ENCODE results near the gene PTPRT.
A peak's percentile ranks its signal among the peaks of the same experiment; 100 is the strongest.

PTPRT gene

GRCh38 chr20:42441864-42442331 lies 747.8 kb downstream of the PTPRT start:
- DNase-seq, result no peak

GRCh38 chr20:42441196-42441863 lies 748.4 kb downstream of the PTPRT start:
- DNase-seq, result no peak

DNA sequence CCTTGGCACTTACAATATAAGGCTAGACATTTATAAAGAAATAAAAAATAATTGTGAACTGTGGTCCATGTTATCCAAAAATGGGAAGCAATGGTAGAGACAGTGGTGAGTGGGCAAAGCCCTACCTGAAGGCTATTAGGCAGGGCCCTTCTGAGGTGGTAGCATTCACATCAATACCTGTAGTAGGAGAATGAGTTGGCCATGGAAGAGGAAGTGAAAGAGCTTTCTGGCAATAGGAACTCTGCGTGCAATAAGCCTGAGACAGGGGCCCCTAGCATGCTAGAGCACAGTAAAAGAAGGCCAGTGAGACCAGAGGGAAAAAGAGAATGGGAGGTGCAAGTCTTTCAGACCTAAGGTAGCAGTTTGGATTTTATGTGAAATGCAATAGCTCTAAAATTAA lies 754.5 kb downstream of the PTPRT start:
- DNase-seq, result no peak

- DNase-seq, result no peak
Measured at GRCh38 chr20:42432496-42433334, 757.0 kb downstream of the PTPRT start.

- no peak for DNase-seq
Measured at GRCh38 chr20:42430598-42430997, 759.1 kb downstream of the PTPRT start.

DNA sequence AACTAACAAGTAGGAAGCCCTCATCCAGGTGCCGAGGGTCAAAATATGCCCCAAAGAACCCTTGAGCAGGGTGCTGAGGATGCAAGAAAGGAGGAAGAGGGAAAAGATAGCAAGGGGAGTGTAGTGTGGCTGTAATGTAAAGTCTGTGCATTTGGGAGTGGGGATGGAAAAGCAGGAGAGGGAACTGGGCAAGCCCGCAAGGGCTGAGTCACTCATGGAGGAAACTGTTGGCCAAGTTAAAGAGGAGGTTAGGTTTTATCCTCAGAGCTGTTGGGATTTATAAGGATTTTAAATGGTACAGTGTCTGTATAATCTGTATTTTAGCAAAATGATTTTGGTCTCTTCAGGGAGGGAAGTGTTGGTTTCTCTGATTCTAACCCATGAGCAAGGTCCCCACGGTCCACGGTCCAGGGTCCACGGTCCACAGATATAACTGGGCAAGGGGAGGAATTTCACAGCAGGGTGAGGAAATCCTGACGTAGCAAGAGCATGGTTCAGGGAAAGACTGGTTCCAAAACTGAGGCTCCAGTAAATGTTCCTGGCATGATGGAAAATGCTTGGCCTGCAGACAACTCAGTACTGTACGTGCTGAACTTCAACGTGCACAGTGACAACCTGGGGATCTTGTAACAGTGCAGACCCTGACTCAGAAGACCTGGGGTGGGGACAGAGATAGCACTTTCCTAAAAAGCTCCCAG lies 759.8 kb downstream of the PTPRT start:
- DNase-seq, result no peak

DNA sequence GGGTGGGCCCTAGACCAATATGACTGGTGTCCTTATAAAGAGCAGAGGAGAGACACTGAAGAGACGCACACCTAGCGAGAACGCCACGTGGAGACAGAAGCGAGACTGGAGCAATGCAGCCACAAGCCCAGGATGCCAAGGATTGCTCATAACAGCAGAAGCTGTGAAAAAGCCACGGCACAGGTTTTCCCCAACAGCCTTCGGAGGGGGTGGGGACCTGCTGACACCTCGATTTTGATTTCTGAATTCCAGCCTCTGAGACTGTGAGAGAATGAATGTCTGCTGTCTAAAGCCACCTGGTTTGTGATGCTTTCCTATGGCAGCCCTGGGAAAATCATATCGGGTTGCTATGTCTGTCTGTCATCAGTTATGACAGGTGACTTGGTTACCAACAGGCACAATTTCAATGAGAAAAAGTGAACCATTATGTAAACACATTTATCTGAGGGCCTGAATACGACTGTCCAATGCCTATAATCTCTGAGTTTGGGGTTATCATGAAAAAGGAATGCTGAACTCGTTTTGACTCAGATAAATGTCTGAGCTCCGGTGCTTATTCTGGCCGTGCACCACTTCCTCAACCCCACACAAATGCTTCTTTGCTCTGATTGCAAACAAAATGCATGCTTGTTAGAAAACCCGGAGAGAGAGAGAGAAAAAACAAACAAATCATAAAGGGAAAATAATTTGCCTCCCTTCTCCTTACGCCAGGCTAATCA lies 769.7 kb downstream of the PTPRT start:
- DNase-seq, result no peak

- no peak for DNase-seq
Measured at GRCh38 chr20:42406826-42407225, 782.9 kb downstream of the PTPRT start.

DNA sequence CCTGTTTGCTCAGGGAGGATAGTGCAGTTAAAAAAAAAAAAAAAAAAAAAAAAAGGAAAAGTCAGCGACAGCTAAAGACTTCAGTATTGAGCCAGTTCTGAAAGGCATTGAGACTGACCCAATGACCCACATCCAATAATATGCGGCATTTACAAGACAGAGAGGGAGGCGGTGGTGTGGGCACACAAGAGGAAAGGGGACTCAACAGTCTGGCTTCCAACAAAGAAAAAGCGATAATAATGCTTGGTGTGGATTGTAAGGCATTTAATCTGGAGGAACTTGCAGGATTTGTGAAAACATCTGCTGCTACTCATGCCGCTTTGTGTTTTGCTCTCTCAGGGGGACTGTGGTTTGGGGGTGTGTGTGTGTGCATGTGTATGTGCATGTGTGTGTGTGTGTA lies 787.3 kb downstream of the PTPRT start:
- no peak for DNase-seq

DNA sequence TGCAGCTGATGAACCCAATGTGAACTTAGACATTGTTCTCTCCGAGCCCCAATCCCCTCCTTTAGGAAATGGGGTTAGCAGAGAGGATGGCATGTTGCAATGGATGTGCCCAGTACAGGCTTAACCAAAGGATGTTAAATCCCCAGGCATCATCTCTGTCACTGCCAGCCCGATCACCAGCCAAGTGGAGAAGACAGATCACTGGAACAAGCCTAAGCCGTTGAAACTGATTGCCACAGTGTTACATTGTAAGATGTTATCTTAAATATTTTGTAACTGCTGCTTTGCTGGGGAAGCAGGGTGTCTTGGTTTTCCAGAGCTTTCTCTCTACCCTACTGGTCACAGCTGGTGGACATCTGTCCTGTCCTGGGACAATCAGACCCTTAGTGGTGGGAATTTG lies 788.1 kb downstream of the PTPRT start:
- DNase-seq, result peak; percentile 12

DNA sequence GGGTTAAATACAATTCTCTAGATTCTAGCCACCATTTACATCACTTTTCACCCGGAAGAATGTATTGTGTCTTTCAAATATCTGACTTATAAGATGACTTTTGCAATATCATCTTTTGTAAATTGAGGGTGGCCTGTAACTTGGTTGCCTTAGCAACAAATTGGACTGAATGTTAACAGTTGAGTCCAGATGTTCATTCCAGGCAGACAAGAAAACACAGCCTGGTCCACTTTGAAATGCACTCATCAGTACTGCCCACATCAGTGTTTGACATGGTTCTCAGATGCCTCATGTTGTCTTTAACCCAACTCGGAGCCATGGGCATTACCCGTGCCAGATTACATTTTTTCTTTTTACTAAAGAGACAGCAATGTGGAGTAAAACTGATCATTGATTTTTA lies 789.9 kb downstream of the PTPRT start:
- no peak for DNase-seq

GRCh38 chr20:42392442-42392841 lies 797.3 kb downstream of the PTPRT start:
- peak; percentile 24 for DNase-seq

- no peak for DNase-seq
Measured at GRCh38 chr20:42391807-42392206, 797.9 kb downstream of the PTPRT start.

DNA sequence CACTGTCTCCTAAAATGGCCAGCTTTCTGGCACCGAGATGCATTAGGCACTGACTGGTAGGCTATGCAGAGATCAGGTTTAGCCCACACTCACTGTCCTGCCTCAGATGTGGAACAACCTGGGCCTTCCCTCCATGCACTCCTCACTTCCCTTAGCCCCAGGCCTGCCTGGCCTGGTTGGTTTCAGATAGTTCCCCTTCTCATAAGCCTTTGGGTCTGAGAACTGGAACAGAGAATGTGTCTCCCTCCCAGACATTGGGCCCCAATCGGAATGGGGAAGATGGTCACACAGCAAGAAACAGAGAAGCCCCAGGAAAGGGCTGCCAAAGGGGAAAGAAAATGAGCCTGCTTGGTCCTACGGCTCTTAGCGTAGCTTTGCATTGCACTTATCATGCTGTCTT lies 809.4 kb downstream of the PTPRT start:
- no peak for DNase-seq

- DNase-seq, result no peak
Measured at GRCh38 chr20:42379385-42379784, 810.3 kb downstream of the PTPRT start.

DNA sequence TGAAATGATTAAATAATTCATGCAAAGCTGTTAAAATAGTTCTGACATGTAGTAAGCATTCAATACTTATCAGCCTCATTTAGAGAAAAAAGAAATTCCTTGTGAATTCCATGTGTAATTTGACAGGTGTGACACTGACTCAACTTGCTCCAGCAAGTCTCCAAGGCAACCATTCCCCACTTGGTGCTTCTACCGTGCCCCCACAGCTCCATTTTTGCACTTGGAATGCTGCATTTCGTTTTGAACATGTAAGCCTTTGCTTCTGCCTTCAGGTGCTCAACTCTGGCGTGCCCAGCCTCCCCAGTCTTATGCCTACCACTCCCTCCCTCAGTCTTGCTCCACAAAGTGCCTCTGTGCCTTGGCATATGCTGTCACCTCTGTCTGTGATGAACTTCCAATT lies 810.9 kb downstream of the PTPRT start:
- DNase-seq, result no peak

- DNase-seq, result no peak
Measured at GRCh38 chr20:42376131-42376530, 813.6 kb downstream of the PTPRT start.

- no peak for DNase-seq
Measured at GRCh38 chr20:42373049-42373448, 816.7 kb downstream of the PTPRT start.

GRCh38 chr20:42370075-42370474 lies 819.6 kb downstream of the PTPRT start:
- no peak for DNase-seq

- no peak for DNase-seq
Measured at GRCh38 chr20:42368910-42369309, 820.8 kb downstream of the PTPRT start.

DNA sequence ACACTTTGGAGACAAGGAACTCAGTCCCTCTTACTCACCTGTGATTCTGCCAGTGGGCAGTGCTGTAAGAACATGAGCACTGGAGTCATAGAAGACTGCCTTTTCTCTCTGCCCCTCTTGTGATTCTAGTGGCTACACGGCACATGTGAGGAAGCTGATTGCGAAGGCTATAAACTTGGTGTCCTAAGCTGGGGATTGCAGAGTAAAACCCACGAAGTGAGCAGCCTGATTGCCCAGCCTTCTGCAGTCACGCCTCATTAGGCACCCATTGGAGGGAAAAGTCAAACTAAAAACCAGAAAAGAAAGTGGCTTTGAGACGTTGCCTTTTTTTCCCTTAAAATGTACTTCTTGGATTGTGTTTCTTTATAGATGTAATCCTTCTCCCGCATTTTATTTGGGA lies 823.1 kb downstream of the PTPRT start:
- DNase-seq, result no peak

DNA sequence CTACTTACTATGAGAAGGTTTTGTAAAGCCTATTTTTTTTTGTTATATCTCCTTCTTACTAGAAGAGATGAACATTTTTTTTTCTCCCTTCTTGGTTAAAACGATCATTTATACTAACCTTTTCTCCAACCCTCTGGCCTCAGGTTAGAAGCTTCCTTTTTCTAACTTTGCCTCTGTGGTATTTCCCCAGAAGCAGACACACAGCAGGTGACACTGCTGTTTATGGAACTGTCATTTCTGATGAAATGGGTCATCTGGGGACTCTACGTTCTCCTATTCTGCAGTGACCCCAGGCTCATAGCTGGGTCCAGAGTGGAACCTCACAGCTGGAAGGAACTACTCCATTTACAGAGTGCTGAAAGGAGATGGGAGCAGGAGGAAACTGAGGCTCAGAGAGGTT lies 825.3 kb downstream of the PTPRT start:
- DNase-seq, result no peak

DNA sequence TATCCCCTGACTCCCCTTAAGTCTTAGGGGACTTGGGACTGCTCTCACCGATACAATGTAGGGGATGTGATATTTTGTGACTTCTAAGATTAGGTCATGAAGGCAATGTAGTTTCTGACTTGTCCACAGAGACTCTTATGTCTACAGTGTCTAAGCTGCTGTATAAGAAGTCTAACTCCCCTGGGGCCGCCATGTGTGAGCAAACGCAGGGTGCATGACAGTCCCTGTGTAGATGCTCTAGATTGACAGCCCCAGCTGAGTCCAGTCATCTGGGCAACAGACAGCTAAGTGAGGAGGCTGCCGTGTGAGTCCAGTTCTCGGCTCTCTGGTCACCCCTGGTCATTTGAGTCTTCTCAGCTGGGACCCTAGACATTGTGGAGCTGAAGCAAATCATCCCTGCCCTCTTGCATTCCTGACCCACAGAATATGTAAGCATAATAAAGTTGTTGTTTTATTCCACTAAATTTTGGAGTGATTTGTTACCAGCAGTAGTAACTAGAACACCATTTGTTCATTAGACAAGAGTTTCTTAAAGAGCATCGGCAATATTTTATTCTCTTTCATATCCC lies 828.2 kb downstream of the PTPRT start:
- DNase-seq, result no peak

All from hematopoietic multipotent progenitor cell treated with erythropoietin and hydrocortisone succinate and interleukin-3 and kit ligand, for 6 days (in vitro differentiated cells).